PFSK-1 (cell line): ENCODE results near the gene SH3TC1.

ENCODE experiments used
- POLR2AphosphoS5 ChIP-seq: IDR thresholded peaks from 2 replicates; pipeline ENCODE4 v1.6.1; 2012; ENCODE audit warnings: low read depth, mild to moderate bottlenecking, control low read depth, low read length, moderate library complexity
- TF ChIP-seq, protein P1 (sequence below), 2 experiments: IDR thresholded peaks; 2 replicates each; pipeline versions ENCODE4 v1.6.1 to v1.8.0; 2011 to 2012; ENCODE audit warnings: low read depth in 2 of 2, low read length in 2 of 2, control low read depth in 1 of 2, inconsistent platforms in 1 of 2, mild to moderate bottlenecking in 1 of 2, moderate library complexity in 1 of 2; ENCODE audit not compliant: insufficient read depth in 1 of 2

DNA sequence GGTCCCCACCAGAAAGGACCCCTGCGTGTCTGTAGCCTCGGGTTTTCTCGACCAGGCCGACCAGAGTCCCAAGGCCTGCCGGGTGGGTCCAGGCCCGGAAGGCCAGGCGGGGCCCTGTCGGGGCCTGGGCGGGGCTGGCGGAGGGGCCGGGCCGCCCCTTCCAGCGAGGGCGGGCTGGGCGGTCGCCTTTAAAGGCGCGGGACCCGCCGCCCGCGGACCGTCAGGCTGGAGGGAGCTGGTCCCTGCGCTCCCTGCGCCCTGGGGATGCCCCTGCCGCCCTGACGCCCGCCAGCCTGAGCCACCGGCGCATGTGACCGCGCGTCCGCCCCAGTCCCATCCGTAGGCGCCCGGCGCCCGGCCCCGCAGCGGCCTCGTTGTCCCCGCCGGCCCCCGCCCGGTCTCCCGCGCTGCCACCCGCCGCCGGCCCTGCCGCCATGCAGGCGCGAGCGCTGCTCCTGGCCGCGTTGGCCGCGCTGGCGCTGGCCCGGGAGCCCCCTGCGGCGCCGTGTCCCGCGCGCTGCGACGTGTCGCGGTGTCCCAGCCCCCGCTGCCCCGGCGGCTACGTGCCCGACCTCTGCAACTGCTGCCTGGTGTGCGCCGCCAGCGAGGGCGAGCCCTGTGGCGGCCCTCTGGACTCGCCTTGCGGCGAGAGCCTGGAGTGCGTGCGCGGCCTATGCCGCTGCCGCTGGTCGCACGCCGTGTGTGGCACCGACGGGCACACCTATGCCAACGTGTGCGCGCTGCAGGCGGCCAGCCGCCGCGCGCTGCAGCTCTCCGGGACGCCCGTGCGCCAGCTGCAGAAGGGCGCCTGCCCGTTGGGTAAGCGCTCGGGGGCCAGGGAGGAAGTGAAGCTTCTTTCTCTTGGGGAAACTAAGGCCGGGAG lies 70.7 kb downstream of the SH3TC1 start, which contains the start of gene HTRA3:
- TF ChIP-seq, protein P1, sequence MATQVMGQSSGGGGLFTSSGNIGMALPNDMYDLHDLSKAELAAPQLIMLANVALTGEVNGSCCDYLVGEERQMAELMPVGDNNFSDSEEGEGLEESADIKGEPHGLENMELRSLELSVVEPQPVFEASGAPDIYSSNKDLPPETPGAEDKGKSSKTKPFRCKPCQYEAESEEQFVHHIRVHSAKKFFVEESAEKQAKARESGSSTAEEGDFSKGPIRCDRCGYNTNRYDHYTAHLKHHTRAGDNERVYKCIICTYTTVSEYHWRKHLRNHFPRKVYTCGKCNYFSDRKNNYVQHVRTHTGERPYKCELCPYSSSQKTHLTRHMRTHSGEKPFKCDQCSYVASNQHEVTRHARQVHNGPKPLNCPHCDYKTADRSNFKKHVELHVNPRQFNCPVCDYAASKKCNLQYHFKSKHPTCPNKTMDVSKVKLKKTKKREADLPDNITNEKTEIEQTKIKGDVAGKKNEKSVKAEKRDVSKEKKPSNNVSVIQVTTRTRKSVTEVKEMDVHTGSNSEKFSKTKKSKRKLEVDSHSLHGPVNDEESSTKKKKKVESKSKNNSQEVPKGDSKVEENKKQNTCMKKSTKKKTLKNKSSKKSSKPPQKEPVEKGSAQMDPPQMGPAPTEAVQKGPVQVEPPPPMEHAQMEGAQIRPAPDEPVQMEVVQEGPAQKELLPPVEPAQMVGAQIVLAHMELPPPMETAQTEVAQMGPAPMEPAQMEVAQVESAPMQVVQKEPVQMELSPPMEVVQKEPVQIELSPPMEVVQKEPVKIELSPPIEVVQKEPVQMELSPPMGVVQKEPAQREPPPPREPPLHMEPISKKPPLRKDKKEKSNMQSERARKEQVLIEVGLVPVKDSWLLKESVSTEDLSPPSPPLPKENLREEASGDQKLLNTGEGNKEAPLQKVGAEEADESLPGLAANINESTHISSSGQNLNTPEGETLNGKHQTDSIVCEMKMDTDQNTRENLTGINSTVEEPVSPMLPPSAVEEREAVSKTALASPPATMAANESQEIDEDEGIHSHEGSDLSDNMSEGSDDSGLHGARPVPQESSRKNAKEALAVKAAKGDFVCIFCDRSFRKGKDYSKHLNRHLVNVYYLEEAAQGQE (IDR thresholded peaks at IDR 0.05; ENCODE audit: insufficient read depth in 1 of 2, low read depth in 2 of 2, low read length in 2 of 2): no peak
- no peak for TF ChIP-seq POLR2AphosphoS5
